GM23338 (cell line): Measurements from ENCODE around the gene TTC12.

ENCODE experiments used
- CREB1 ChIP-seq: fragments of 250-450 bp; sonication (Bioruptor Pico); IDR thresholded peaks from 2 replicates; pipeline ENCODE4 v1.5.0; 2020; ENCODE audit warnings: low read depth, mild to moderate bottlenecking, moderate library complexity
- CTCF ChIP-seq, 2 experiments: fragments of 200-600 bp in 1 of 2; sonication (generic) in 1 of 2; conservative IDR thresholded peaks; 2 replicates each; pipeline versions ENCODE4 v1.5.1 to v1.6.1; 2016 to 2017; ENCODE audit warnings: antibody characterized with exemption in 2 of 2, low read depth in 2 of 2, mild to moderate bottlenecking in 2 of 2, moderate library complexity in 1 of 2
- ETS1 ChIP-seq: IDR thresholded peaks from 2 replicates; pipeline ENCODE4 v1.6.1; 2016; ENCODE audit warnings: antibody characterized with exemption
- EZH2 ChIP-seq: fragments of 200-600 bp; sonication (generic); IDR thresholded peaks from one replicate; pipeline ENCODE4 v1.8.0; 2017; ENCODE audit warnings: antibody characterized with exemption, mild to moderate bottlenecking, low read depth; ENCODE audit not compliant: unreplicated experiment
- EZH2phosphoT487 ChIP-seq: fragments of 200-600 bp; sonication (generic); IDR thresholded peaks from one replicate; pipeline ENCODE4 v1.8.1; 2018; ENCODE audit warnings: antibody characterized with exemption; ENCODE audit not compliant: unreplicated experiment
- JUNB ChIP-seq: IDR thresholded peaks from one replicate; pipeline ENCODE4 v1.6.1; 2016; ENCODE audit warnings: antibody characterized with exemption; ENCODE audit not compliant: unreplicated experiment
- POLR2AphosphoS5 ChIP-seq: IDR thresholded peaks from 2 replicates; pipeline ENCODE4 v1.6.1; 2016; ENCODE audit warnings: antibody characterized with exemption, low read depth
- REST ChIP-seq: IDR thresholded peaks from one replicate; pipeline ENCODE4 v1.6.1; 2018; ENCODE audit warnings: antibody characterized with exemption; ENCODE audit not compliant: unreplicated experiment
- ZNF114 ChIP-seq: fragments of 250-450 bp; sonication (Bioruptor Pico); IDR thresholded peaks from 2 replicates; pipeline ENCODE4 v1.5.0; 2020; ENCODE audit warnings: mild to moderate bottlenecking, moderate library complexity
- ZNF331 ChIP-seq: fragments of 250-450 bp; sonication (Bioruptor Pico); IDR thresholded peaks from 2 replicates; pipeline ENCODE4 v1.5.0; 2020; ENCODE audit warnings: low read depth, mild to moderate bottlenecking, moderate library complexity
- TF ChIP-seq, protein P1 (sequence below): fragments of 250-450 bp; sonication (Bioruptor Pico); IDR thresholded peaks from 2 replicates; pipeline ENCODE4 v1.5.0; 2020; ENCODE audit warnings: mild to moderate bottlenecking, moderate library complexity

DNA sequence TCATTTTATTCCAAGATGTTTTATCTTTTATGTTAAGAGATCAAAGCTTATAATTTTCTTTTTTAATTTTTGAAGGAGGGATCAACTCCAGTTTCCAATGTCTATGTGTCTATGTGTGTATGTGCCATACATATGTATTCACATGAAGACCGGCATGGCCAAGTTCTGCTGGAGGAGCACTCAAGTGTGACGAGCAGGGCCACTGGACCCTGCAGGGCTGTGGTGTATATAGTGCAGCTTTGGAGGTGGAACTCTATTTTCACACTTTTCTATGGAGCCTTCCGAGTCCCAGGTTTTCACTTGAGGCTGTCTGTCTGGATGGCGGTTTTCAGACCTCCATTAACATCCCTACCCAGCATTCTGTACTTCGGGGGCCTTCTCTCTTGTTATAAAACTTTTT, 36.5 kb upstream of the TTC12 start:
- TF ChIP-seq JUNB (no peak), CTCF (conservative IDR thresholded peaks at IDR 0.05; ENCODE audit: low read depth in 2 of 2) (no peak), REST (no peak), EZH2 (no peak), POLR2AphosphoS5 (no peak), CREB1 (CRISPR knock-in tag) (no peak), EZH2phosphoT487 (no peak), ZNF331 (CRISPR knock-in tag) (no peak), ETS1 (no peak), ZNF114 (no peak)
- TF ChIP-seq, protein P1, sequence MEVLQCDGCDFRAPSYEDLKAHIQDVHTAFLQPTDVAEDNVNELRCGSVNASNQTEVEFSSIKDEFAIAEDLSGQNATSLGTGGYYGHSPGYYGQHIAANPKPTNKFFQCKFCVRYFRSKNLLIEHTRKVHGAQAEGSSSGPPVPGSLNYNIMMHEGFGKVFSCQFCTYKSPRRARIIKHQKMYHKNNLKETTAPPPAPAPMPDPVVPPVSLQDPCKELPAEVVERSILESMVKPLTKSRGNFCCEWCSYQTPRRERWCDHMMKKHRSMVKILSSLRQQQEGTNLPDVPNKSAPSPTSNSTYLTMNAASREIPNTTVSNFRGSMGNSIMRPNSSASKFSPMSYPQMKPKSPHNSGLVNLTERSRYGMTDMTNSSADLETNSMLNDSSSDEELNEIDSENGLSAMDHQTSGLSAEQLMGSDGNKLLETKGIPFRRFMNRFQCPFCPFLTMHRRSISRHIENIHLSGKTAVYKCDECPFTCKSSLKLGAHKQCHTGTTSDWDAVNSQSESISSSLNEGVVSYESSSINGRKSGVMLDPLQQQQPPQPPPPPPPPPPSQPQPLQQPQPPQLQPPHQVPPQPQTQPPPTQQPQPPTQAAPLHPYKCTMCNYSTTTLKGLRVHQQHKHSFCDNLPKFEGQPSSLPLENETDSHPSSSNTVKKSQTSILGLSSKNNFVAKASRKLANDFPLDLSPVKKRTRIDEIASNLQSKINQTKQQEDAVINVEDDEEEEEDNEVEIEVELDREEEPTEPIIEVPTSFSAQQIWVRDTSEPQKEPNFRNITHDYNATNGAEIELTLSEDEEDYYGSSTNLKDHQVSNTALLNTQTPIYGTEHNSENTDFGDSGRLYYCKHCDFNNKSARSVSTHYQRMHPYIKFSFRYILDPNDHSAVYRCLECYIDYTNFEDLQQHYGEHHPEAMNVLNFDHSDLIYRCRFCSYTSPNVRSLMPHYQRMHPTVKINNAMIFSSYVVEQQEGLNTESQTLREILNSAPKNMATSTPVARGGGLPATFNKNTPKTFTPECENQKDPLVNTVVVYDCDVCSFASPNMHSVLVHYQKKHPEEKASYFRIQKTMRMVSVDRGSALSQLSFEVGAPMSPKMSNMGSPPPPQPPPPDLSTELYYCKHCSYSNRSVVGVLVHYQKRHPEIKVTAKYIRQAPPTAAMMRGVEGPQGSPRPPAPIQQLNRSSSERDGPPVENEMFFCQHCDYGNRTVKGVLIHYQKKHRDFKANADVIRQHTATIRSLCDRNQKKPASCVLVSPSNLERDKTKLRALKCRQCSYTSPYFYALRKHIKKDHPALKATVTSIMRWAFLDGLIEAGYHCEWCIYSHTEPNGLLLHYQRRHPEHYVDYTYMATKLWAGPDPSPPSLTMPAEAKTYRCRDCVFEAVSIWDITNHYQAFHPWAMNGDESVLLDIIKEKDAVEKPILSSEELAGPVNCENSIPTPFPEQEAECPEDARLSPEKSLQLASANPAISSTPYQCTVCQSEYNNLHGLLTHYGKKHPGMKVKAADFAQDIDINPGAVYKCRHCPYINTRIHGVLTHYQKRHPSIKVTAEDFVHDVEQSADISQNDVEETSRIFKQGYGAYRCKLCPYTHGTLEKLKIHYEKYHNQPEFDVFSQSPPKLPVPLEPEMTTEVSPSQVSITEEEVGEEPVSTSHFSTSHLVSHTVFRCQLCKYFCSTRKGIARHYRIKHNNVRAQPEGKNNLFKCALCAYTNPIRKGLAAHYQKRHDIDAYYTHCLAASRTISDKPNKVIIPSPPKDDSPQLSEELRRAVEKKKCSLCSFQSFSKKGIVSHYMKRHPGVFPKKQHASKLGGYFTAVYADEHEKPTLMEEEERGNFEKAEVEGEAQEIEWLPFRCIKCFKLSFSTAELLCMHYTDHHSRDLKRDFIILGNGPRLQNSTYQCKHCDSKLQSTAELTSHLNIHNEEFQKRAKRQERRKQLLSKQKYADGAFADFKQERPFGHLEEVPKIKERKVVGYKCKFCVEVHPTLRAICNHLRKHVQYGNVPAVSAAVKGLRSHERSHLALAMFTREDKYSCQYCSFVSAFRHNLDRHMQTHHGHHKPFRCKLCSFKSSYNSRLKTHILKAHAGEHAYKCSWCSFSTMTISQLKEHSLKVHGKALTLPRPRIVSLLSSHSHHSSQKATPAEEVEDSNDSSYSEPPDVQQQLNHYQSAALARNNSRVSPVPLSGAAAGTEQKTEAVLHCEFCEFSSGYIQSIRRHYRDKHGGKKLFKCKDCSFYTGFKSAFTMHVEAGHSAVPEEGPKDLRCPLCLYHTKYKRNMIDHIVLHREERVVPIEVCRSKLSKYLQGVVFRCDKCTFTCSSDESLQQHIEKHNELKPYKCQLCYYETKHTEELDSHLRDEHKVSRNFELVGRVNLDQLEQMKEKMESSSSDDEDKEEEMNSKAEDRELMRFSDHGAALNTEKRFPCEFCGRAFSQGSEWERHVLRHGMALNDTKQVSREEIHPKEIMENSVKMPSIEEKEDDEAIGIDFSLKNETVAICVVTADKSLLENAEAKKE = no peak
